GM23248 (cell line): ENCODE results near the gene MKKS.

Source experiments
- EZH2 ChIP-seq: fragments of 200-600 bp; sonication (generic); IDR thresholded peaks from 2 replicates; pipeline ENCODE4 v1.6.1; 2018; ENCODE audit warnings: antibody characterized with exemption, mild to moderate bottlenecking; ENCODE audit not compliant: insufficient read depth, poor library complexity, severe bottlenecking
- EZH2phosphoT487 ChIP-seq: fragments of 200-600 bp; sonication (generic); IDR thresholded peaks from 2 replicates; pipeline ENCODE4 v1.6.1; 2018; ENCODE audit warnings: antibody characterized with exemption, moderate library complexity, mild to moderate bottlenecking, low read depth; ENCODE audit not compliant: insufficient read depth

DNA sequence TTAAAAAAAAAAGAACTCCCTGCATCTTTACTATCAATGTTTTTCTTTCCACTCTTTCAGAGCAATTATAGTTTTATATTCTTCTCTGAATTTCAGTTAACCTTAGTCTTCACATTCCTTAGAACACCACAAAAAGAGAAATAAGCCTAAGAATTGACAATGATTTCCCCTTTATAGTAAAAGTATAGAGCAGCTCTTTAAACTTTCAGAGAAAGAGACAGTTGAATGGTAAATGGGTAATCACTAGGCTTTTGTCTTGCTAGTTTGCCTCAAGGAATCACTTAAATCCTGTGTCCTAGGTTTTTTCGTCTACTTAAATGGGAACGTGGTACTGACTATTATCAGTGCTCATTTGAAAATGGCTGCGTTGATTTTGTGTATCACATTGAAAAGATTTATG, 32.8 kb upstream of the MKKS start:
- TF ChIP-seq EZH2 (no peak), EZH2phosphoT487 (no peak)
